ENCODE results near the gene CCR9. TPM values are rescaled to one million over a fixed set of nuclear protein-coding genes. Genes with fewer than 3 reads are reported as not detected.

CCR9 gene
- total RNA-seq, 1 experiment from 2014 or later, result not detected

GRCh38 chr3:45950131-45950530 lies 63.8 kb downstream of the CCR9 start:
- H2AFZ ChIP-seq (ENCODE audit: low read depth, low read length, poor library complexity, severe bottlenecking), result no peak overlapping the region
- H3K9ac ChIP-seq (ENCODE audit: low read length), result no peak overlapping the region
- peaks cover 16 to 38% of the 10 kb centered on the region in 2 experiments for H3K36me3 ChIP-seq (ENCODE audit: control insufficient read depth in 1 of 2, insufficient read depth in 2 of 2, low read length in 2 of 2)
- no peak overlapping the region for H3K4me2 ChIP-seq (ENCODE audit: low read length)
- no peaks in the 10 kb centered on the region for H3K79me2 ChIP-seq (ENCODE audit: insufficient read depth, low read length)
- no peaks in the 10 kb centered on the region for H3K9me3 ChIP-seq (ENCODE audit: control insufficient read depth in 1 of 2, insufficient read depth in 1 of 2, low read depth in 1 of 2, low read length in 2 of 2)
- no TSS peak for BruUV-seq (replicated peaks)
- RAD21 ChIA-PET (ENCODE audit: low non-redundant PET in 1 of 2, low total read pairs in 2 of 2, uncharacterized antibody in 2 of 2, unreplicated experiment in 2 of 2), result no interaction called here
- no peak for DNase-seq (ENCODE audit: low read depth, low spot score)
- TF ChIP-seq EZH2phosphoT487 (IDR thresholded peaks at IDR 0.05; ENCODE audit: borderline replicate concordance) (no peak), ZNF274 (IDR thresholded peaks at IDR 0.05; ENCODE audit: low read depth, low read length) (no peak), SP1 (IDR thresholded peaks at IDR 0.05; ENCODE audit: low read depth) (no peak), FOSL1 (IDR thresholded peaks at IDR 0.05; ENCODE audit: low read depth) (no peak), TCF7L2 (IDR thresholded peaks at IDR 0.05; ENCODE audit: borderline replicate concordance, extremely low read depth, insufficient read depth, insufficient read length) (no peak)
- H3K9me2 ChIP-seq (ENCODE audit: insufficient read depth), result no peaks in the 10 kb centered on the region
- no peaks in the 10 kb centered on the region for H3K4me1 ChIP-seq (ENCODE audit: control insufficient read depth in 1 of 2, insufficient read depth in 2 of 2, low read length in 2 of 2)
- H3K27me3 ChIP-seq (ENCODE audit: insufficient read depth, low read length), result no peaks in the 10 kb centered on the region
- POLR2A ChIA-PET, result no interaction called here
- H4K20me1 ChIP-seq (ENCODE audit: insufficient read depth), result no peaks in the 10 kb centered on the region
- no peak for ATAC-seq
- CTCF ChIA-PET, result no interaction called here
- H3K27ac ChIP-seq (ENCODE audit: low read depth, low read length), result no peak overlapping the region
- no peak overlapping the region for H3K4me3 ChIP-seq (replicated peaks in 1 of 2; ENCODE audit: low read depth in 1 of 2, low read length in 2 of 2)
- intact Hi-C loops (cut with micrococcal nuclease), result no loop called here

GRCh38 chr3:45950686-45951600 lies 64.6 kb downstream of the CCR9 start:
- no peak for ATAC-seq
- no TSS peak for BruUV-seq (replicated peaks)

More at GRCh38 chr3:45950686-45951600, 64.6 kb downstream of the CCR9 start:
- H3K4me1 ChIP-seq (ENCODE audit: control insufficient read depth in 1 of 2, insufficient read depth in 2 of 2, low read length in 2 of 2), result no peaks in the 10 kb centered on the region
- RAD21 ChIA-PET (ENCODE audit: low non-redundant PET in 1 of 2, low total read pairs in 2 of 2, uncharacterized antibody in 2 of 2, unreplicated experiment in 2 of 2), result no interaction called here
- no peaks in the 10 kb centered on the region for H3K27me3 ChIP-seq (ENCODE audit: insufficient read depth, low read length)
- POLR2A ChIA-PET, result no interaction called here
- no peaks in the 10 kb centered on the region for H3K9me2 ChIP-seq (ENCODE audit: insufficient read depth)
- intact Hi-C loops (cut with micrococcal nuclease), result no loop called here
- H3K27ac ChIP-seq (ENCODE audit: low read depth, low read length), result no peak overlapping the region
- no peaks in the 10 kb centered on the region for H4K20me1 ChIP-seq (ENCODE audit: insufficient read depth)
- H3K4me2 ChIP-seq (ENCODE audit: low read length), result no peak overlapping the region
- no peak overlapping the region for H3K9ac ChIP-seq (ENCODE audit: low read length)
- H2AFZ ChIP-seq (ENCODE audit: low read depth, low read length, poor library complexity, severe bottlenecking), result no peak overlapping the region
- H3K79me2 ChIP-seq (ENCODE audit: insufficient read depth, low read length), result no peaks in the 10 kb centered on the region
- CTCF ChIA-PET, result interaction anchor here (1.3 kb wide), 1 partner anchor 12 kb away, joined by 3 read pairs; no protein-coding TSS in a partner anchor
- no peak for DNase-seq (ENCODE audit: low read depth, low spot score)
- H3K36me3 ChIP-seq (ENCODE audit: control insufficient read depth in 1 of 2, insufficient read depth in 2 of 2, low read length in 2 of 2), result peaks cover 16 to 45% of the 10 kb centered on the region in 2 experiments
- no peak overlapping the region for H3K4me3 ChIP-seq (replicated peaks in 1 of 2; ENCODE audit: low read depth in 1 of 2, low read length in 2 of 2)
- H3K9me3 ChIP-seq (ENCODE audit: control insufficient read depth in 1 of 2, insufficient read depth in 1 of 2, low read depth in 1 of 2, low read length in 2 of 2), result no peaks in the 10 kb centered on the region
- TF ChIP-seq JUND (IDR thresholded peaks at IDR 0.05) (no peak), POLR2A (IDR thresholded peaks at IDR 0.05; ENCODE audit: borderline replicate concordance, extremely low read depth, insufficient read depth, insufficient read length) (no peak), EZH2phosphoT487 (IDR thresholded peaks at IDR 0.05; ENCODE audit: borderline replicate concordance) (no peak), ZNF274 (IDR thresholded peaks at IDR 0.05; ENCODE audit: low read depth, low read length) (no peak), REST (IDR thresholded peaks at IDR 0.05; ENCODE audit: low read depth) (no peak), FOSL1 (IDR thresholded peaks at IDR 0.05; ENCODE audit: low read depth) (no peak), TCF7L2 (IDR thresholded peaks at IDR 0.05; ENCODE audit: borderline replicate concordance, extremely low read depth, insufficient read depth, insufficient read length) (no peak), SP1 (IDR thresholded peaks at IDR 0.05; ENCODE audit: low read depth) (no peak), RAD21 (IDR thresholded peaks at IDR 0.05; ENCODE audit: low read depth) (no peak), SIN3A (IDR thresholded peaks at IDR 0.05; ENCODE audit: low read depth) (no peak), EZH2 (IDR thresholded peaks at IDR 0.05) (no peak), ELF1 (IDR thresholded peaks at IDR 0.05; ENCODE audit: borderline replicate concordance, low read depth) (no peak)

All from HCT116 (cell line).